Stimulated activated CD8-positive, alpha-beta memory T cell treated with anti-CD3 and anti-CD28 coated beads, Interleukin-15, amount 100 ng/mL, for 48 hours (primary cell): ENCODE data around the gene NEGR1.

Experiments used
- DNase-seq, 2 donors: peaks; one replicate each; pipeline ENCODE4 v3.0.0-alpha.2; 2020; ENCODE audit warnings: low read depth in 2 of 2

Gene NEGR1

DNA sequence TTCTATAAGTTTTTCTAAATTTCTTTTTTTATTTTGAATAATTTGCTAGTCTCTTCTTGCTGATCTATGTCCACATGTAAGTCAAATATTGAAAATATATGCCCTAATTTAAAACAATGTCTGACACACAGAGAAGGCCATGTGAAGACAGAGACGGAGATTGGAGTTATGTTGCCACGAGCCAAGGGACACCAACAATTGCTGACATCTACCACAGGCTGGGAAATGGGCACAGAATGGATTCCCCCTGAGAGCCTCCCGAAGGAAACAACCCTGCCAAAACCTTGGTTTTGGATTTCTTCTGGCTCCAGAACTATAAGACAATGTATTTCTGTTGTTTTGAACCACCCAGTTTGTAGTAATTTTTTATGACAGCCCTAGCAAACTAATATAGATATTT is 716.5 kb downstream of the NEGR1 start:
- DNase-seq = no peak

DNA sequence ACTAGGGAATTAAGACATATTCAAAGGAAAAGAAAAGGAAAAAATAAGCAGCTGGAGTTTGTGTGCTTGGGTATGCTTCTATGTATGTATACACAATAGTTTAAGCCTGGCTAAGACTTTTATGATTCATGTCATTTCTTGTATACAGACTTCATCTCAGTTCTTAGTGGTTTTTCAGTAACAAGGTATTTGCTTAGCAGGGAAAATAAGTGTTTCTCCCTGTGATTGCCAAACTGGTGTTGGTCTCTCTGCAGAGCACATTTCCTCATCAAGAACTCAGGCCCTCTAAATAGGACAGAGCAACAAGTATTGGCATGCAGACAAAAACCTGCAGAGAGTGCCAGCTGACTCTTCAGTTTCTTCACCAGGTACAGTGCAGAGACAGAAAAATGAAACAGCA is 717.1 kb downstream of the NEGR1 start:
- no peak for DNase-seq

DNA sequence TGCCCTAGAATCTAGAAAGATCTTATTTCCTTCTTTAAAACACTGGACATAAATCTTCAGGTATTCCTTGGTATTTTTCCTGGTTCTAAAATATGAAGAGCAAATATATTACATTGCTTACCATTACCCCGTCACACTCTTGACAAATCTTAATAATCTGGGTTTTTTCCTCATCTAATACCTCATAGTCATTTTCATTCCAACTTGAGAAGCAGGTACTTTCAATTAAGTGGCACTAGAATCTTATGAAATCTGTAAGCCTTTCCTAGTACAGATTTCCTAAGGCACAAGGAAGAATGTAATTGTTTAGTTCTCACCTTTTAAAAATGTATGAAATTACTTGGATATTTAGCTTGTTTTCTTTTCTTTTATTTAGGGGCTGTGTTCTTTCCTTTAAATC is 720.0 kb downstream of the NEGR1 start:
- no peak for DNase-seq

DNA sequence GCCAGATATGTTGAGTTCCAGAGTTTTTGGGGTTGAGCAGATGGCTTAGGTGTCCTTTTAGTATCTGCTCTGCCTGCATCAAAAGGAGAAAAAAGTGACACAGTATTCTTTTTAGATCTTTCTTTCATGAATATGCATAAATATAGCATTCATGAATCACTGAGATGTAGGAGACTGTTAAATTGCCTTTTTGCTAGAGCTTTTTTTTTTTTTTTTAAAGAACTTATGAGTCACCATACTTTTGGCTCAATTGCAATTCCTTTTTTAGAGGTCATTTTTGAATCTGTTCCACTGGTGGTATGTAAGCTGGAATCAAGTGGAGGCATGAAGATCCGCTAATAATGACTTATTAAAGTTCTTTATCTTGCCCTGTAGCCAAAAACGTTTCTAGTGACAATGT is 720.6 kb downstream of the NEGR1 start:
- DNase-seq = no peak

DNA sequence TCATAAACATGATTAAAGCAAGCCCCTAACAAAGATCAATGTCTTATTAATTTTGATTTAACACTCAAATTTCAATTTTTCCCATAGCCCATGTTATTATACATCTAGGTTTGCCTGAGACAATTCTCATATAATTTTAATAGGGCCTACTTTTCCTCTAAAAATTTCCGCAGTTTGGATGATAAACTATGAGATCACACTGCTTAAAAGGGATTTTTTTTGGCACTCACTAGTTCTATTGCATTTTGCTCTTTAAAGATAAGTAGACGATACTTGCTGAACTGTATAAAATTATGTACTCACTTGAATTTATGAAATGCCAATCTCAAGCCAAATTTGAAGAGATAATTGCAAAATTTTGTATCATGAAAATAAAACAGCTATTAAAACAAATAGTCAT is 721.1 kb downstream of the NEGR1 start:
- no peak for DNase-seq

DNA sequence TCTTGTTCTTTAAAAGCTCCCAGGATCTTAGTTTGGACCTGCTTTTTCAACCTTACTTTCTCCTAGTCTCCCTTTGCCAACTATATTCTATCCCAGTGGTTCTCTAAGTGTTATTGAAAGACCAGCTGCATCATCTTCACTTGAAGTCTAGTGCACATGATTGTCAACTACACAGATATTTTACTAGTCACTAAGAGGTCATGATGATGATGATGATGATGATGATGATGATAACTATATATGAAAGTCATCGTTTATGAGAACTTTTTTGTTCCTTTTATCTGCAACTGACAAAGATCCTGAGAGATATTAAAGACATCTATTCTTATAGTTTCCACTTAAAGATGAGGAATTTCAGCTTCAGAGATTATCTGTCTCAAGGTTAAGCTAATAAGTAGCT is 722.5 kb downstream of the NEGR1 start:
- DNase-seq = no peak

DNA sequence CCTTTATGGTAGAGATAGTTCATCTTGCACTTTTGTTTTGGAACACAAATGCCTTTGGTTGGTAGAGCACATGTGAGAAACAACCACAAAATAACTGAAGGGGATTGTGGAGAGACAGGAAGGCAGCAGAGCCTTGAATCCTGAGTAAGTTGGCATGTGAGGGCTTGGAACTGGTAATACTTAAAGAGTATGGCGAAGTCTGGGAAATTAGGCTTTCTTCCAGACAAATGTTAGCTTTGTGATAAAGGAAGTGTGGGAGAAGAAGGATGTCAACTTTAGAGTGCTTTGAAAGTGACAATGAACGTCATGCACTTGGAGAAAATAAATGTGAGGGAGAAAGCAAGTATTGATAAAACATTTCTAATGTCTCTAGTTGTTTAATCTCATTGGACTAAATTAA is 725.2 kb downstream of the NEGR1 start:
- DNase-seq = no peak

DNA sequence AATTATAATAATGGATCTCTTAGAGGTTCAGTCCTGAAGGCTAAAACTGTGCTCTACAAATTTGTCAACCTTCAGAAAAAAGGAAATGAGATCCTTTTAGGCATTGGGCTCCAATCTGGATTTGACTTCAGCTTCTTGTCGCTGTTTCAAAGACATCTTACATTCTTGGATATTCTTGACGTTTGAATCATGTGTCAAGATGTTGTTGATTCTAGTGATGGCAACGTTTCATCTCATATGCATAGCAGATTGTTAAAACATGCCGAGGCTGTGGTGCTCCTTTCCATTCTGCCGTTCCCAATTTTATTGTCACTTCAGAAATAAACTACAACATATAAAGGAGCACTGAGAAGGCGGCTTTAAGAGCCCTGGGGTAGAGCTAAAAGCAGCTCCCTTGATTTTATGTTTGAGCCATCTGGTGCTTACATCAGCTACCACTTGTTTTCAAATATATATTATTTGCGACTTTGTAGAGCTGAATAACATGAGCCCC is 733.9 kb downstream of the NEGR1 start:
- no peak for DNase-seq

DNA sequence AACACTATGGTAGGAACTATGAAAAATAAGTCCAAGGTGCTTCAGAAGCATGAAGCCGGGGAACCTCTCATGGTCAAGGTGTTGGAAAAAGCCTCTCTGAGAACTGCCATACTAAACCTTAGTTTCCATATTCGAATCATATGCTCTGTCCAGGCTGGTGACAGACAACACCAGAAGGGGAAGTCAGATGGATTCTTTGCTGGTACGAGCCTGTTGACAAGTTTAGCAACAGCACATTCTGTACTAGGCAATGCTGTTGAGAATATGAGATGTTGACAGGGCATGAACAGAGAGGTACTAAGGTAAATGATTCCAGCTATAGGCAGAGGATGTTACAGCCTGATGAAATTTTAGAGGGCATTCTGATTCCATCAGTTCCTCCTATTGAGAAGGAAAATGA is 740.2 kb downstream of the NEGR1 start:
- no peak for DNase-seq

DNA sequence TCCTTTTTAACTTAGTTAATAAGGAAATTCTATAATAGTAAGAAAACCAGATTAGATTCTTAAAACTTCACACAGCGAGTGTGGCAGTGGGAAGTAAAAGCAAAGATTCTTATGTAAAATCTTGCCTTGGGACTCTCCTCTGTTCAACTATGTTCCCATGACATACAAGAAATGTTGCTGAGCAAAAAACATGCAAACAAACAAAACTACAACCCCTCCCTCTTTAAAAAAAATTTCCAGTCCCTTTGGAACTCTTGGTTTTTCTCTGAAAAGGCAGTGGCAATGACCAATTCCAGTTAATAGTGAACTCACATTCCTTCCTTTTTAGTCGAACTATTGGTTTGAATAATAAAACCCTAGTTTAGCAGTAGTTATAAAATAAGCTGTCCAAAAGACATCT is 748.4 kb downstream of the NEGR1 start:
- DNase-seq = no peak

DNA sequence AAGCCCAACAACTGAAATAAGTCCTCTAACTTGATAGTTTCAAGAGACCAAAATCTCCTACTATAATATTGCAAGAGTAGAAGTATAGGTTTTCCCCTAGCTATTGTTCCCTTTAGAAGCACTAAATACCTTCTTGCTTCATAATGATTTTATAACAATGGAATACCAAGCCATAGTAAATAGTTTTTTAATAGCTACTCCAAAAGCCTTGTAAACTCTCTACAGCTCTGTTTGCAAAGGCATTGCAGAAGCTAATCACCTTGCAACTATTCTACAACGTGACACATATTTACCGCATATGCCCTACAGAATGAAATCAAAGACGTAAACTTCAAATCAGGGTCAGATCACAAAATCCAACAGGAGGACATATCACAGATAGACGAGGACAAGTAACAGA is 750.0 kb downstream of the NEGR1 start:
- DNase-seq = no peak

DNA sequence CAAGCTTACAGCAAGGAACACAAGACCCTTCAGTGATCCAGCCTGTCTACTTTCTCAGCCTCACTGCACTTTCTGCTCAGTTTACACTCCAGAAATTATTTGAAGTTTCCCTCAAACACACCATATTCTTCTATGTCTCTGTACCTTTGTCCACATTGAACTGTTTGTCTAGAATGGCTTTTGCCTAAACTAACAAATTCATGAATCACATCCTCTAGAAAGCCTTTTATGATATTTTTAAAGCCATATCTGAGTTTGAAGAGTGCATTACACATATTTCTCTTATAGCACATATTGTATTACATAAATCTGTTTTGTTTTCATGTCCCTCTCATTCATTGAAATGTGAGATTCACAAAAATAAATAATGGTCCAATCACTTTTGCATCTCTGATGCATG is 755.5 kb downstream of the NEGR1 start:
- no peak for DNase-seq

DNA sequence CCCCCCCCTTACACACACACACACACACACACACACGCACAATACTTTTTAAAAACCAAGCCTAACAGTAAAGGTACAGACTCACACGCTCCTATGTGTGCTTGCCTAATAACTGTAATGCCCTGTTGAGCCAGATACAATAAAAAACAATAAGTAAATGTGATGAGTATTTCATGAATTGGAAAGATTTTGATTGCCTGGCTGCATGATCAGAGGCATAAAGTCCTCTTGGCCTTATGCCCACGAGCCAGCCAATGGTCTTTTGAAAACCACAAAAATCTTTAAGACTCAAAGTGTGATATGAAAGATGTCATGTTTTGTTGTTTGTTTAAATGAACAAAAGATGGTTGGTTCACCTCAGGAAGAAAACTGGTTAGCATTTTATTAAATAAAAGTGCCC is 759.6 kb downstream of the NEGR1 start:
- no peak for DNase-seq

DNA sequence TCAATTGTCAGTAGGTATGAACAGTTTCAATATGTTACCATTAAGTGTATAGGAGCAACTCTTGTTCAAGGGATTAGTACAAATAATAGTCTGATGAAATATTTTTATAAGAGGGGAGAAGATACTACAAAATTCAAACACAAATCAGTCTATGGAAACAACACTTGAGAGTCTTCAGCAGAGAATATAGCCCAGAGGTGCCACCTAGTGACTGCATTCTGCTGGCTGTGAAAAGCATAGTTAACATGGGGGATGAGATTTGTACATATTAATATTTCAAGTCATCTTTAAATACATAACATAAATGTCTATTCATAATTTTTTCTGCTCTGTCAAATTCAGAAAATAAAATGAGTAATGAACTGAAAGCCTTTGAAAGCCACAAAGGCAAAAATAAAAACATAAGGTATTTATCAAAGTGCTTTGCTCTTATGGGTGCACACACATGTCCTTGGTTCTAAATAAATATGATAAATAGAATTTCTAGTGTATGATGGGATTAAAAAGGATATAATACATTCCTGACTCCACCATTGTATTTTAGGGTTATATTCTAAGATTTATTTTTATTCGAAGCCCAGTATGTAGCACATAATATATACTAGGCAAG is 760.6 kb downstream of the NEGR1 start:
- no peak for DNase-seq

DNA sequence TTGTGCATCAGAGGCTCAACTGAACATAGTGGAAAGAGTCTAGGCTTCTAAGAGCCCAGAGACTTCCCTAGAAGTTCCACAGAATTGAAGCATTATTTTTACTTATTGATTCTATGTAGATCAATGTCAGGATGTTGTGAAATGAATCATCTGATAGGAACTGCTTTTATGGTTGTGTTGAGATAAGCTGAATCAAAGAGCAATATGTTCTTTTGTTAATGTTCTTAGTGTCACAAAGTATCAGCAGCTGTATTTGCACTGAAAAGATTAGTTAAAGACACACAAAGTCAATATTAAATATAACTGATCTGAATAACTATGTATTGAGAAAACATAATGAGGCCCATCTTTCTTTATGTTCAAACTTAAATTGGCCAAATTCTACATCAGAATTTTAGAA is 770.8 kb downstream of the NEGR1 start:
- no peak for DNase-seq

DNA sequence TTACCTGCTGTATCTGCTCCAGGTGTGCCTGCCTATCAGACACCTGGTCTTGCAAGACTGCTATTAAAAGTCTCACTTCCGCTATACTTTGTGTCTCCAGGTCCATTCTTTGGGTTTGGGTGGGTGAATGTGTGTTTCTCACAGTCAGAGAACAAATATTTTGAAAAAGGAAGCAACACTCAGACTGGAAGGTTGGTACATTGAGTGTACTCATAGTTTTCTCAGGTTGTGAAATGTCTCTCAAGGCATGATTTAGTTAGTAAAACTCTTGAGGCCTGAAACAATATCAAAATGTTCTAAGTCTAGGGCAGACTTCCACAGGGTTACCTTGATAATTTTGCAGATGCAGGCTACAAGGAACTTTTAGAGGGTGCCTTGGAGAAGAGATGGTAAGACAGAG is 771.6 kb downstream of the NEGR1 start:
- DNase-seq = no peak

DNA sequence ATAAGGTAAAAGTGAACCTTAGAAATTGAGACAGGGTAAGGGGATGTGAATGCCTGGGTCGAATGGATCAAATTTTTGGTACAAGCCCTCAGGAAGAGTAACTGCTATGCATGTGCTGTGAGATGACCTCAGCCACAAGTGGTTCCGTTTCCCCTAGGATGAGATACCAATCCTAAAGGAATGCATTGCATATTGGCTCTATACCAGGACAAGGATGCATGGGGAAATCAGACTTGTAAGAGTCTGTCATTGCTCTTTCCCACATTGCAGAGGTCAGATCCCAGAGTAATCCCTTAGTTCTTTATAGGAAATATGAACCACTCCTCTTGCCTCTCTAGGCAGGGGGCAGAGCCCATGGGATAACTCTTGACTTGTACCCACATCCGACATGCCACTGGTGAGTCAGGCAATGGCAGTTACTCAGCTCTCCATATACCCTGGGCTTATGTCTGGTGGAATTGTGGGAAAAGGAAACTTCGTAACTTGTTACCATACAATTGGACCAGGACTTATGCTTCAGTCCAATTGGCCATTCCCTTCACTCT is 773.2 kb downstream of the NEGR1 start:
- no peak for DNase-seq

DNA sequence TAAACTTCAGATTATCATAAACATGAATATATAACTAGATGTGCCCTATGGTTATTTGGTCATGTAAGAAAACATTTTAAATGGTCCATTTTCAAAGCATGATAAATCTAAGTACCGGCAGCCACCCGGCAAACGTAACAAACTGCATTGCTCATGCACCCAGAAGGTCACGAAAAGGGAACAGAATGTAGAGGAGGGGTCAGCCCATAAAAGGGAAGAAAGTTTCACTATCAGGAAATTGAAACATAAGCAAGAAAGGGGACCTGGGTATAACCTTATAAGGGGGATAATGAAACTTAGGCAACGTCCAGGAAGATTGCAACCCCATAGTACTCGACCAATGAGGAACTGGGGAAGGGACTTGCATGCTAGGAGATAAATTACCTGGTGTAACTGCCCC is 780.3 kb downstream of the NEGR1 start:
- no peak for DNase-seq

DNA sequence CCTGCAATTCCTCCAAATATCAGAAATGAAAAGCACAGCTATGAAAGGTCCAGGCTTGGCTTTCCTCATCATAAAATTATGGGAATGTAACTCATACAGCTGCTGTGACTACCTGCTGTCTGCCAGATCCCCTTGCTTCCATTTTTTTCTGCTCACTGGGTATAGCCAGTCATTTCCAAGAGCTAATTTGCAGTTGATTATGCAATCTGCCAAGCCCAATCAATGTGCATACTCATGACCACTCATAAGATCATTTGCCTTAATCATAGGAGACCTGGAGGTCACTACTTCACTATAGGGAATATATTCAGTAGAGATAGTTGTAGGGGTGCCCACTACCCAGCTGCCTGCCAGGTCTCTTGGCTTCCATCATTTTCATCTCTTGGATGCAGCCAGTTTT is 783.8 kb downstream of the NEGR1 start:
- no peak for DNase-seq

DNA sequence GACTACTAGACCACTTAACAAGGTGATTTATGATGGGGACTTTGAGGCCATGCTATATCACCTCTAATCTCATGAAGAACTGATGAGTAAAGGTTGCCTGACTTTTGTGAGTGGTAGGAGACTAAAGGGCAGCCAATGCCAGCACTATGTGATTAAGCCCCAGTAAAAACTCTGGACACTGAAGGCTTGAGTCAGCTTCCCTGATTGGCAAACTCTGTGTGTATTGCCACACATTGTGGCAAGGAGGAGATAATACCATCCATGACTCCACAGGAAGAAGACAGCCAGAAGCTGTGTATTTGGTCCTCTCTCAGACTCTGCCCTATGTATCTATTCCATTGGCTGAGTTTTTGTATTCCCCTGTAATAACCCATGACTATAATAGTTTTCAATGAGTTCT is 788.2 kb downstream of the NEGR1 start:
- DNase-seq = no peak

DNA sequence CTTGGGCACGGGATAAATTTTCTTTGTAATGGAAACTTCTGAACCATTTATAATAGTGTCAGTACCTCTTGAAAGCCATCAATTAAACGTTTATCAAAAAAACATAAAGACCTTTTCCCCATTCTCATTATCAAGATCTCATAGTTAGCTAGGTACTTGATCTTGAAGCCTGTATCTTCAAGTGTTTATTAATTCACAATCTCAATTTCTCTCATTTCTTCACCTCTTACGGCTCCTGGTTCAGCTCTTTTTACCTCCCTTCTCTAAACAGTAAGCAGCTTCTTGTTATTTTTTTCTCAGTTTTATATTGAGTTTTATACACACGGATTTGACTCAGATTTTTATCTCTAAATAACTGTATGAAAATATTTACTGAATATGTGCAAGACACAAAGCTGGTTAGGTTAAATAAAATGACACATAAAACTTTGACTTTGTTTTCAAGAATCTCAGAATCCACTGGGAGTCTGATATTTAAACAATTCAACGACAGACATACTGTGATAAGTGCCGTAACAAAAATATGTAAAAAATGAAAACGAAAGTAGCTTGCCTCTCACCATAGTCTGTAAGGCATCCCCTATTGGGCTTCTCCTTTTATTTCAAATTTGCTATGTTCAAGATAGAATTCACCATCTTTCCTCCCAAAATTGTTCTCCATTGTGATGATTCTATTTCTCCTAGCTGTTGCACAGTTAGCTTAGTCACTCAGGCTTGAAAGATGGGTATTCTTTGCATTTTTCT is 789.9 kb downstream of the NEGR1 start:
- DNase-seq = no peak

DNA sequence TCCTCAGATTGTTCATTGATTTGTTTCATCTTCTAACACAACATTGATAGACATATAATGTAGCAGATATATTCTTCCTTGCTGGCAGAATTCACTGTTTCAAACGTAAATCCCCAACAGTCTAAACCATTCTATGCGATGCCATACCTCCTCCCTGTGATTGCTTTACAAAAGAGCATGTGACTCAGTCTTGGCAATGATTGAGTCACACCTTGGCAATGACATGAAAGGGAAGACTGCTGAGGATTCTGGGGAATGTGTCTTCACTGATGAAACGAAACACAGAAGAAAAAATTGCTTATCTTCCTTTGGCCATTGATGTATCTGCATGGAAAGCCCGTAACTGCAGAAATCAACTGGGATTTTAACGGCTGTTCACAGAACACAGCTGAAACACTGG is 791.9 kb downstream of the NEGR1 start:
- DNase-seq = no peak

DNA sequence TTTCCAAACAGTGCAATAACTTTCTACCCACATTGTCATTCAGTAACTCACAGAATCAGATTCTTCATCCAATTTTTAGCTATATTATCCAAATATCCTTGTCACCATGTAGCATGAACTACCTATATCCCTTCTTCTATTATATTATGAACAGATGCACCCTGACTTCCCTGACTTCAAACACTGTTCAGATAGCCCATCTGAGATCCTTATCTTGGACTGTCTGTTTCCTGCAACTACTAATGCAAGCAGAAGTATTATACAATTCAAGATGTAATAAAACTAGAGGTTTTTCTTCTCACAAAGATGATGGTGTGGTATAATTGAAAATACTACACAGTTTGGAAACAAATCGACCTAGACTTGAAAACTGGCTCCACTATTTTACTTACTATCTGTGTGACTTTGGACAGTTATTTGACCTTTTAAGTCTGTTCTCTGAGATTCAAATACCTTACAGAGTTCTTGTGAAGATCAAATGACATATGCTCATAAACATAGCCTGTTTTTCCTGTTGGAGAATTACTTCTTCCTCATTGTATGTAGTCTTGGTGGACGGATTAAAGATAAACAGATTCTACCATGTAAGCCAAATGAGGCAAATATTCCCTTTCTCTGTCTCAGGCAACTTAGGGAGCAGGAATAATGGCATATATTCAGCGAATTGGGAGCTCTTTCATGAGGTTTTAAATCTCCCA is 793.6 kb downstream of the NEGR1 start:
- no peak for DNase-seq
